Lower leg skin (tissue), 4 donors: ENCODE results near the gene MAF. TPM values are rescaled to one million over a fixed set of nuclear protein-coding genes. Genes with fewer than 3 reads are reported as not detected.

ENCODE experiments used
- DNase-seq, 2 donors: peaks; one replicate each; pipeline ENCODE4 v3.0.0-alpha.2; 2019; ENCODE audit warnings: low spot score in 2 of 2
- H3K4me3 ChIP-seq: fragments of 200-600 bp; sonication (generic); 2 replicates; pipeline ENCODE4 v1.5.1; 2017; ENCODE audit warnings: mild to moderate bottlenecking, low read depth; ENCODE audit not compliant: poor library complexity, severe bottlenecking
- POLR2A ChIP-seq, 2 donors: fragments of 450-650 bp; IDR thresholded peaks; one replicate each; pipeline ENCODE4 v1.6.1; 2016 to 2017; ENCODE audit warnings: antibody characterized with exemption in 2 of 2, mild to moderate bottlenecking in 1 of 2, moderate library complexity in 1 of 2
- WGBS, 2 donors: methylation state at CpG; one replicate each; pipeline ENCODE4 v1.1.5; 2018; 5-methylcytosine and 5-hydroxymethylcytosine counted together
- intact Hi-C: fragments of 100-400 bp; cut with DNase I; formaldehyde crosslinking; loops from one replicate; pipeline ENCODE4 v1.15.0; 2023; ENCODE audit warnings: low total_unique reads
- total RNA-seq, 4 donors: library from RNA; depleted of rRNA; stranded (reverse); fragments of >200 nt; gene quantifications; one replicate each; pipeline ENCODE4 v1.1.0, GENCODE V29; 2016
- TF ChIP-seq, protein P1 (sequence below), 3 donors: fragments of 450-650 bp; IDR thresholded peaks; one replicate each; pipeline ENCODE4 v1.5.1; 2016; ENCODE audit warnings: antibody characterized with exemption in 3 of 3, mild to moderate bottlenecking in 3 of 3, moderate library complexity in 2 of 3

MAF gene
- total RNA-seq, 4 donors from 2014 or later = 72.4 to 205 (median 105) TPM

GRCh38 chr16:79640513-79641360, 40.2 kb upstream of the MAF start:
- intact Hi-C loops = no loop called here
- no peak for DNase-seq
- H3K4me3 ChIP-seq = no peak overlapping the region
- TF ChIP-seq, protein P1, sequence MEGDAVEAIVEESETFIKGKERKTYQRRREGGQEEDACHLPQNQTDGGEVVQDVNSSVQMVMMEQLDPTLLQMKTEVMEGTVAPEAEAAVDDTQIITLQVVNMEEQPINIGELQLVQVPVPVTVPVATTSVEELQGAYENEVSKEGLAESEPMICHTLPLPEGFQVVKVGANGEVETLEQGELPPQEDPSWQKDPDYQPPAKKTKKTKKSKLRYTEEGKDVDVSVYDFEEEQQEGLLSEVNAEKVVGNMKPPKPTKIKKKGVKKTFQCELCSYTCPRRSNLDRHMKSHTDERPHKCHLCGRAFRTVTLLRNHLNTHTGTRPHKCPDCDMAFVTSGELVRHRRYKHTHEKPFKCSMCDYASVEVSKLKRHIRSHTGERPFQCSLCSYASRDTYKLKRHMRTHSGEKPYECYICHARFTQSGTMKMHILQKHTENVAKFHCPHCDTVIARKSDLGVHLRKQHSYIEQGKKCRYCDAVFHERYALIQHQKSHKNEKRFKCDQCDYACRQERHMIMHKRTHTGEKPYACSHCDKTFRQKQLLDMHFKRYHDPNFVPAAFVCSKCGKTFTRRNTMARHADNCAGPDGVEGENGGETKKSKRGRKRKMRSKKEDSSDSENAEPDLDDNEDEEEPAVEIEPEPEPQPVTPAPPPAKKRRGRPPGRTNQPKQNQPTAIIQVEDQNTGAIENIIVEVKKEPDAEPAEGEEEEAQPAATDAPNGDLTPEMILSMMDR (IDR thresholded peaks at IDR 0.05) = no peak
- TF ChIP-seq POLR2A (IDR thresholded peaks at IDR 0.05) = no peak
- WGBS, 2 donors = 18 to 20% methylated on average over 16 of the region's 16 CpGs

DNA sequence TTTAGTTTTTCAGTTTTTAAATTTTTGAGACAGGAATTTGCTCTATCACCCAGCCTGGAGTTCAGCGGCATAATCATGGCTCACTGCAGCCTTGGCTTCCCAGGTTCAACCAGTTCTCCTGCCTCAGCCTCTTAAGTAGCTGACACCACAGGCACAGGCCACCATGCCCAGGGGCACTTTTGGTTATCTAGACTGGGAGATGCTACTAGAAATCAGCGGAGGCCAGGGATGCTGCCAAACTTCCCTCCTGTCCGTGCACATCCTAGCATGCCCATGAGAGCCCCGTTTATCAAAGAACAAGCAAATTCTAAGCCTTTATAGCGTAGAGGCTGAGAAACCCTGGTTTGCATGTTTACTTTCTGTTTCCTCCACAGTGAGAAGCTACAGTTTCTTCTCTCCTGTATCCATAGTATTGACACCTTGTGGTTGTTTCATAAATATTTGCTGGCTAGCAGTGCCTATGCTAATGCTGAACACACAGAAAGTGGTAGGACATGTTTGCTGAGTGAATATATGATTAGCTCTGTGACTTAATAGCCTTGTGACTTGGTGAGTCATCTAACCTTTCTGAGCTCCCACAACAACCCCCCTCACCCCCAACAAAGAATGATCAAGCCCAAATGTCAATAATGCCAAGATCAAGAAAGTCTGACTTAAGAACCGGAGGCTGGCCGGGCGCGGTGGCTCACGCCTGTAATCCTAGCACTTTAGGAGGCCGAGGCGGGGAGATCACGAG, 39.2 kb upstream of the MAF start:
- peak in 1 of 2 donors; percentile 54 for DNase-seq
- TF ChIP-seq POLR2A (IDR thresholded peaks at IDR 0.05) = no peak
- TF ChIP-seq, protein P1 (IDR thresholded peaks at IDR 0.05) = no peak
- intact Hi-C loops = no loop called here
- WGBS, 2 donors = 50 to 62% methylated on average over 13 of the region's 13 CpGs
- no peak overlapping the region for H3K4me3 ChIP-seq

DNA sequence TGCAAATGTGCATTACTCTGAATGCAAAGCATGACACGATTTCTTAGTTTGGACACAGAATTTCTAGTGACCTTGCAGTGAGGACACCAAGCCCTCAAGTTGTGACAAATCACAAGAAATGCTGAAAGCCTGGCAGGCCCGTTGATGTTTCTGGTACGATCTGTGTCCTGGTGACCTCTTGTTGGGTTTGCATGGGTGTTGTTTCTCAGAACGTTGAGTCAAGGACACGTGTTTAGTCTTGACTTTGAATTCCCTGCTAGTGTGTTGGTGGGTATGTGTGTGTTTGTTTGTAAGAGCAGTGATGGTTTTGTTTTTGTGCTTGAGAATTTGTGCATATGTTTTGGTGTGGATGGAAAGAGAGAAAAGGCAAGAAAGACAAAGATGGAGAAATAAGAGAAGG, 37.8 kb upstream of the MAF start:
- H3K4me3 ChIP-seq = no peak overlapping the region
- intact Hi-C loops = no loop called here
- TF ChIP-seq, protein P1 (IDR thresholded peaks at IDR 0.05) = no peak
- DNase-seq = no peak
- 58 to 63% methylated on average over 5 of the region's 5 CpGs for WGBS, 2 donors

- H3K4me3 ChIP-seq = no peak overlapping the region
- 72 to 74% methylated on average over 2 of the region's 2 CpGs for WGBS, 2 donors
- TF ChIP-seq, protein P1 (IDR thresholded peaks at IDR 0.05) = no peak
- TF ChIP-seq POLR2A (IDR thresholded peaks at IDR 0.05) = no peak
- no peak for DNase-seq
- intact Hi-C loops = no loop called here
These were observed 35.0 kb upstream of the MAF start for GRCh38 chr16:79635488-79635887.

DNA sequence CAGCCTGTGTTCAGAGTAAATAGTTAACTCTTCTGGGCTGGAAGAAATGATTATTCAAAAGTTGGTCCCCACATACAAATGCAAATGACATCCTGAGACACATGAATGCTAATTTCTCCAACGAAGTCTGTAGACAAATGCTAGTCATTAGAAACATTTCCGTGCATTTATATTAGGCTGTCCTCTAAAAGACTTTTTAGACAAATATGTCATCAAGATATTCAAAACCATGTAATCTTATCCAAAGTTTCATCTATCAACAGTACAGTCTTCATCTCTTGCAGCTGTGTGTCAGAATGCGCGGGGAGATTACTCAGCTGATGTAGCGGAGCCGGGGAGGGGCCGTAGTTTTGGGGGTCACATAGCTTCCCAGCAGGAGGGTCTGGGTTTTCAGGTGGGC, 33.8 kb upstream of the MAF start:
- DNase-seq = no peak
- TF ChIP-seq POLR2A (IDR thresholded peaks at IDR 0.05) = no peak
- TF ChIP-seq, protein P1 (IDR thresholded peaks at IDR 0.05) = no peak
- intact Hi-C loops = no loop called here
- WGBS, 2 donors = 83 to 88% methylated on average over 7 of the region's 7 CpGs
- no peak overlapping the region for H3K4me3 ChIP-seq
